BLaER1 (cell line): Measurements from ENCODE around the gene ZRSR2.
"Not testable (repeated sequence)": the region's sequence is repeated elsewhere in the genome, so short reads cannot be mapped to it uniquely, and the experiment has no call there.

Experiments
- H3K27ac ChIP-seq: shearing (Covaris generic); formaldehyde crosslinking; 2 replicates; pipeline ENCODE4 v1.8.1; 2022
- H3K27me3 ChIP-seq: shearing (Covaris generic); formaldehyde crosslinking; 2 replicates; pipeline ENCODE4 v1.8.1; 2022
- H3K36me3 ChIP-seq: shearing (Covaris generic); formaldehyde crosslinking; 2 replicates; pipeline ENCODE4 v1.8.1; 2022
- H3K4me1 ChIP-seq: shearing (Covaris generic); formaldehyde crosslinking; 2 replicates; pipeline ENCODE4 v1.8.1; 2022
- H3K4me2 ChIP-seq: shearing (Covaris generic); formaldehyde crosslinking; 2 replicates; pipeline ENCODE4 v1.8.1; 2022
- H3K4me3 ChIP-seq: shearing (Covaris generic); formaldehyde crosslinking; 2 replicates; pipeline ENCODE4 v1.8.1; 2022
- H3K9ac ChIP-seq: shearing (Covaris generic); formaldehyde crosslinking; 2 replicates; pipeline ENCODE4 v1.8.1; 2022
- H3K9me3 ChIP-seq: shearing (Covaris generic); formaldehyde crosslinking; 2 replicates; pipeline ENCODE4 v1.8.1; 2022
- H4K20me1 ChIP-seq: shearing (Covaris generic); formaldehyde crosslinking; 2 replicates; pipeline ENCODE4 v1.8.1; 2022
- Cebpa-rat ChIP-seq: shearing (Covaris generic); IDR thresholded peaks from 2 replicates; pipeline ENCODE4 v1.8.1; 2022

Gene ZRSR2

GRCh38 chrX:15751155-15751819 is 39.0 kb upstream of the ZRSR2 start:
- H3K27ac ChIP-seq: peak overlapping the region; percentile 49; the same call in 1 of the 2 replicates
- peak overlapping the region; percentile 63 for H3K4me2 ChIP-seq
- peaks cover 7% of the 10 kb centered on the region; the same call in 1 of the 2 replicates for H3K9me3 ChIP-seq
- no peaks in the 10 kb centered on the region for H4K20me1 ChIP-seq
- no peak for TF ChIP-seq Cebpa-rat
- no peaks in the 10 kb centered on the region for H3K36me3 ChIP-seq
- H3K4me3 ChIP-seq: no peak overlapping the region
- no peak overlapping the region for H3K9ac ChIP-seq
- peaks cover 35% of the 10 kb centered on the region for H3K4me1 ChIP-seq
- H3K27me3 ChIP-seq: peaks cover 4% of the 10 kb centered on the region; the same call in 1 of the 2 replicates

- H3K27ac ChIP-seq: no peak overlapping the region
- H3K36me3 ChIP-seq: no peaks in the 10 kb centered on the region
- H3K9ac ChIP-seq: no peak overlapping the region
- peaks cover 4% of the 10 kb centered on the region; the same call in 1 of the 2 replicates for H3K27me3 ChIP-seq
- H3K4me2 ChIP-seq: no peak overlapping the region
- H3K4me1 ChIP-seq: peaks cover 22% of the 10 kb centered on the region
- peaks cover 7% of the 10 kb centered on the region; the same call in 1 of the 2 replicates for H3K9me3 ChIP-seq
- H4K20me1 ChIP-seq: peaks cover 21% of the 10 kb centered on the region; the same call in 1 of the 2 replicates
- no peak for TF ChIP-seq Cebpa-rat
- no peak overlapping the region for H3K4me3 ChIP-seq
Observed at GRCh38 chrX:15755091-15755490, 35.2 kb upstream of the ZRSR2 start.

GRCh38 chrX:15758140-15758539 is 32.1 kb upstream of the ZRSR2 start:
- no peak overlapping the region for H3K9ac ChIP-seq
- no peak overlapping the region for H3K27ac ChIP-seq
- no peaks in the 10 kb centered on the region; the same call in 1 of the 2 replicates for H3K27me3 ChIP-seq
- no peak overlapping the region for H3K4me3 ChIP-seq
- peaks cover 3% of the 10 kb centered on the region; the same call in 1 of the 2 replicates for H3K9me3 ChIP-seq
- no peak overlapping the region for H3K4me2 ChIP-seq
- H3K4me1 ChIP-seq: no peaks in the 10 kb centered on the region
- H3K36me3 ChIP-seq: no peaks in the 10 kb centered on the region
- TF ChIP-seq Cebpa-rat: no peak
- H4K20me1 ChIP-seq: peaks cover 31% of the 10 kb centered on the region; the same call in 1 of the 2 replicates

GRCh38 chrX:15759886-15760285 is 30.4 kb upstream of the ZRSR2 start:
- H3K9me3 ChIP-seq, H3K36me3 ChIP-seq, H3K4me2 ChIP-seq, H3K27me3 ChIP-seq, H3K9ac ChIP-seq, H3K4me3 ChIP-seq, H3K4me1 ChIP-seq, H3K27ac ChIP-seq: not testable (repeated sequence)
- H4K20me1 ChIP-seq: peaks cover 41% of the 10 kb centered on the region; the same call in 1 of the 2 replicates

GRCh38 chrX:15761564-15762191 is 28.6 kb upstream of the ZRSR2 start:
- Histone ChIP-seq H4K20me1 (peaks cover 41% of the 10 kb centered on the region; the same call in 1 of the 2 replicates), H3K4me2 (no peak overlapping the region), H3K9me3 (no peaks in the 10 kb centered on the region), H3K36me3 (no peaks in the 10 kb centered on the region), H3K4me1 (no peaks in the 10 kb centered on the region), H3K27ac (no peak overlapping the region), H3K27me3 (0 out of 2 replicates have a peak, but pooled peaks cover 5% of the 10 kb centered on the region), H3K9ac (no peak overlapping the region), H3K4me3 (no peak overlapping the region)
- TF ChIP-seq Cebpa-rat: no peak

- no peak overlapping the region for H3K27ac ChIP-seq
- H3K36me3 ChIP-seq: no peaks in the 10 kb centered on the region
- TF ChIP-seq Cebpa-rat: no peak
- H3K4me1 ChIP-seq: no peaks in the 10 kb centered on the region
- H4K20me1 ChIP-seq: no peaks in the 10 kb centered on the region
- H3K4me2 ChIP-seq: no peak overlapping the region
- no peak overlapping the region for H3K9ac ChIP-seq
- no peaks in the 10 kb centered on the region for H3K27me3 ChIP-seq
- no peak overlapping the region for H3K4me3 ChIP-seq
- H3K9me3 ChIP-seq: no peaks in the 10 kb centered on the region
Observed at GRCh38 chrX:15769300-15769954, 20.9 kb upstream of the ZRSR2 start.

GRCh38 chrX:15781961-15782699 is 8.2 kb upstream of the ZRSR2 start:
- 0 out of 2 replicates have a peak overlapping the region, but pooled peaks have one; percentile 15 for H3K4me2 ChIP-seq
- no peak for TF ChIP-seq Cebpa-rat
- no peaks in the 10 kb centered on the region for H3K9me3 ChIP-seq
- H3K9ac ChIP-seq: no peak overlapping the region
- H3K4me1 ChIP-seq: no peaks in the 10 kb centered on the region
- no peaks in the 10 kb centered on the region for H4K20me1 ChIP-seq
- no peak overlapping the region for H3K27ac ChIP-seq
- peaks cover 8% of the 10 kb centered on the region for H3K36me3 ChIP-seq
- no peaks in the 10 kb centered on the region for H3K27me3 ChIP-seq
- no peak overlapping the region for H3K4me3 ChIP-seq

GRCh38 chrX:15785176-15785750 is 5.0 kb upstream of the ZRSR2 start:
- Histone ChIP-seq H3K27ac (no peak overlapping the region), H3K9ac (no peak overlapping the region), H3K4me3 (no peak overlapping the region), H3K9me3 (no peaks in the 10 kb centered on the region), H3K4me2 (no peak overlapping the region), H3K4me1 (peaks cover 4% of the 10 kb centered on the region; the same call in 1 of the 2 replicates), H3K27me3 (peaks cover 6% of the 10 kb centered on the region; the same call in 1 of the 2 replicates), H3K36me3 (peaks cover 8% of the 10 kb centered on the region), H4K20me1 (no peaks in the 10 kb centered on the region)
- no peak for TF ChIP-seq Cebpa-rat

- no peak overlapping the region for H3K9ac ChIP-seq
Observed at GRCh38 chrX:15786915-15787314, 3.4 kb upstream of the ZRSR2 start.

More at GRCh38 chrX:15786915-15787314, 3.4 kb upstream of the ZRSR2 start:
- Histone ChIP-seq H3K27ac (no peak overlapping the region), H3K4me2 (no peak overlapping the region), H3K36me3 (no peaks in the 10 kb centered on the region), H4K20me1 (no peaks in the 10 kb centered on the region), H3K9me3 (no peaks in the 10 kb centered on the region), H3K27me3 (peaks cover 6% of the 10 kb centered on the region; the same call in 1 of the 2 replicates), H3K4me1 (peaks cover 13% of the 10 kb centered on the region), H3K4me3 (no peak overlapping the region)
- no peak for TF ChIP-seq Cebpa-rat
